OCI-LY7 (cell line): Measurements from ENCODE around the gene TIAL1. TPM values are rescaled to one million over a fixed set of nuclear protein-coding genes. Genes with fewer than 3 reads are reported as not detected.

ENCODE experiments used
- BruUV-seq: library from RNA; stranded (reverse); fragments of 400-500 nt; replicated peaks from 2 replicates; lab custom pipeline; 2021; lab: Mats Ljungman, UMichigan
- CTCF ChIA-PET: fragments of 300-600 bp; sonication (Branson Sonifier 250); formaldehyde crosslinking; loops from one replicate; lab custom pipeline; 2022; ENCODE audit warnings: antibody characterized with exemption; ENCODE audit not compliant: unreplicated experiment; lab: Charles Lee
- POLR2A ChIA-PET: fragments of 300-600 bp; sonication (Branson Sonifier 250); formaldehyde crosslinking; loops from one replicate; lab custom pipeline; 2022; ENCODE audit warnings: antibody characterized with exemption; lab: Charles Lee
- DNase-seq: peaks from one replicate; pipeline ENCODE4 v3.0.0-alpha.2; 2015; ENCODE audit warnings: low spot score
- H2AFZ ChIP-seq: fragments of 200-600 bp; sonication (generic), shearing (Covaris generic); 2 replicates; pipeline ENCODE4 v1.6.1; 2014; ENCODE audit warnings: mild to moderate bottlenecking, antibody characterized with exemption, low read length, moderate library complexity
- H3K27ac ChIP-seq: fragments of 200-600 bp; sonication (generic); 2 replicates; pipeline ENCODE4 v1.5.1; 2014; ENCODE audit warnings: mixed run types, low read depth, mild to moderate bottlenecking, moderate library complexity, low read length, inconsistent platforms; ENCODE audit not compliant: poor library complexity, severe bottlenecking
- H3K36me3 ChIP-seq: fragments of 200-600 bp; sonication (generic); 2 replicates; pipeline ENCODE4 v1.6.1; 2014; ENCODE audit warnings: mild to moderate bottlenecking, antibody characterized with exemption, low read length, moderate library complexity, mixed read lengths; ENCODE audit not compliant: insufficient read depth
- H3K4me1 ChIP-seq: fragments of 200-600 bp; sonication (generic); 2 replicates; pipeline ENCODE4 v1.5.1; 2014; ENCODE audit warnings: mild to moderate bottlenecking, low read length; ENCODE audit not compliant: insufficient read depth, poor library complexity, severe bottlenecking
- H3K4me2 ChIP-seq: fragments of 200-600 bp; sonication (generic); 2 replicates; pipeline ENCODE4 v1.6.1; 2014; ENCODE audit warnings: mild to moderate bottlenecking, low read length
- H3K4me3 ChIP-seq: fragments of 200-600 bp; sonication (generic); 2 replicates; pipeline ENCODE4 v1.5.1; 2014; ENCODE audit warnings: mild to moderate bottlenecking, low read depth, low read length; ENCODE audit not compliant: poor library complexity, severe bottlenecking
- H3K79me2 ChIP-seq: fragments of 200-600 bp; sonication (generic); 2 replicates; pipeline ENCODE4 v1.6.1; 2016; ENCODE audit warnings: low read depth, mild to moderate bottlenecking, low read length, moderate library complexity, mixed read lengths; ENCODE audit not compliant: insufficient read depth
- H3K9me2 ChIP-seq: fragments of 200-600 bp; sonication (generic); 2 replicates; pipeline ENCODE4 v1.6.1; 2016; ENCODE audit warnings: mild to moderate bottlenecking, low read length, mixed read lengths; ENCODE audit not compliant: insufficient read depth
- H3K9me3 ChIP-seq: fragments of 200-600 bp; sonication (generic); 2 replicates; pipeline ENCODE4 v1.6.1; 2014; ENCODE audit warnings: mild to moderate bottlenecking, mixed run types, low read length, mixed read lengths
- H4K20me1 ChIP-seq: fragments of 200-600 bp; sonication (generic); 2 replicates; pipeline ENCODE4 v1.6.1; 2014; ENCODE audit warnings: mild to moderate bottlenecking, antibody characterized with exemption, low read length, moderate library complexity, mixed read lengths; ENCODE audit not compliant: insufficient read depth
- EZH2phosphoT487 ChIP-seq: fragments of 200-600 bp; sonication (generic); IDR thresholded peaks from 2 replicates; pipeline ENCODE4 v1.6.1; 2018; ENCODE audit warnings: low read depth, borderline replicate concordance, mild to moderate bottlenecking, mixed run types, antibody characterized with exemption, low read length, moderate library complexity, mixed read lengths
- intact Hi-C: fragments of 100-400 bp; cut with micrococcal nuclease; formaldehyde crosslinking; loops from one replicate; pipeline ENCODE4 v1.10.0; 2022; ENCODE audit not compliant: unreplicated experiment
- total RNA-seq, 2 experiments: library from RNA; depleted of rRNA in 1 of 2; stranded (reverse); fragments of >200 nt in 1 of 2; shearing (Covaris generic) in 1 of 2; gene quantifications; 2 replicates each; pipeline ENCODE4 v1.2.3, GENCODE V29; 2014 to 2022
- TF ChIP-seq, protein P1 (sequence below): fragments of 200-600 bp; sonication (generic); conservative IDR thresholded peaks from 2 replicates; pipeline ENCODE4 v1.5.1; 2014; ENCODE audit warnings: mild to moderate bottlenecking, antibody characterized with exemption, low read length, moderate library complexity, mixed read lengths

Gene TIAL1
- total RNA-seq, 2 experiments from 2014 or later: 61.1 to 172 TPM

DNA sequence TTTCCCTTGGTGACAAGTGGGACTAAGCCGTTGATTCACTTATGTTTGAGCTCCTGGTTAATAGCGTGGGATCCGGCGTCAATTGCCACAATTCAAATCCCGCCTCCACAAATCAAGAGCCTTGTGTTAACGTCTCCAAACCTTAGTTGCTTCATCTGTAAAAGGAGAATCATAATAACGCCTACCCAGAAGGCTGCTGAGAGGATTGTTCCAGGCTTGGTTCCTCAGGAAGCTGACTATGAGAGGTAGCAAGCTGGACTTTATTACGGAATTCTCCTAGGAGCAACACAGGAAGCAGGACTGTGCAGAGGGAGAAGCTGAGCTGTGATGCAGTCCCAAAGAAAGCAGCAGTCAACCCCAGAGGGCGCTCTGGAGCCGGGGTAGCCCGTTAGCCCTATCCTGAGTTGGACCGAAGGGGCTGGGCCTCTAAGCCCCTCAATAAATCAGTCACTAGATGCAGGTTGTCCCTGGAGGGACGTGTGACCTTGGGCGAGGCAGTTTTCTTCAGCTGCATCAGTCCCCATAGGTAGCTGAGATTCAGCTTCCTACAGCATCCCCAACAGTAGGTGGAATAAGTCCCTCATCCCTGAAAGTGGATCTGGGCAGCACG is 47.5 kb upstream of the TIAL1 start:
- CTCF ChIA-PET: no interaction called here
- H3K27ac ChIP-seq: no peak overlapping the region
- no peak overlapping the region for H3K4me2 ChIP-seq
- no TSS peak for BruUV-seq
- no peak for DNase-seq
- POLR2A ChIA-PET: interaction anchor here (0.8 kb wide), 1 partner anchor 9 kb away, joined by 3 read pairs; no protein-coding TSS in a partner anchor
- no peaks in the 10 kb centered on the region for H3K79me2 ChIP-seq
- no peaks in the 10 kb centered on the region for H4K20me1 ChIP-seq
- H3K4me1 ChIP-seq: no peaks in the 10 kb centered on the region
- H2AFZ ChIP-seq: no peak overlapping the region
- peaks cover 5% of the 10 kb centered on the region; the same call in 1 of the 2 replicates for H3K9me3 ChIP-seq
- no peaks in the 10 kb centered on the region for H3K36me3 ChIP-seq
- TF ChIP-seq, protein P1, sequence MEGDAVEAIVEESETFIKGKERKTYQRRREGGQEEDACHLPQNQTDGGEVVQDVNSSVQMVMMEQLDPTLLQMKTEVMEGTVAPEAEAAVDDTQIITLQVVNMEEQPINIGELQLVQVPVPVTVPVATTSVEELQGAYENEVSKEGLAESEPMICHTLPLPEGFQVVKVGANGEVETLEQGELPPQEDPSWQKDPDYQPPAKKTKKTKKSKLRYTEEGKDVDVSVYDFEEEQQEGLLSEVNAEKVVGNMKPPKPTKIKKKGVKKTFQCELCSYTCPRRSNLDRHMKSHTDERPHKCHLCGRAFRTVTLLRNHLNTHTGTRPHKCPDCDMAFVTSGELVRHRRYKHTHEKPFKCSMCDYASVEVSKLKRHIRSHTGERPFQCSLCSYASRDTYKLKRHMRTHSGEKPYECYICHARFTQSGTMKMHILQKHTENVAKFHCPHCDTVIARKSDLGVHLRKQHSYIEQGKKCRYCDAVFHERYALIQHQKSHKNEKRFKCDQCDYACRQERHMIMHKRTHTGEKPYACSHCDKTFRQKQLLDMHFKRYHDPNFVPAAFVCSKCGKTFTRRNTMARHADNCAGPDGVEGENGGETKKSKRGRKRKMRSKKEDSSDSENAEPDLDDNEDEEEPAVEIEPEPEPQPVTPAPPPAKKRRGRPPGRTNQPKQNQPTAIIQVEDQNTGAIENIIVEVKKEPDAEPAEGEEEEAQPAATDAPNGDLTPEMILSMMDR: peak; percentile 43; the same call in 1 of the 2 replicates
- TF ChIP-seq EZH2phosphoT487: no peak
- H3K4me3 ChIP-seq: no peak overlapping the region
- H3K9me2 ChIP-seq: no peaks in the 10 kb centered on the region
- intact Hi-C loops: no loop called here

DNA sequence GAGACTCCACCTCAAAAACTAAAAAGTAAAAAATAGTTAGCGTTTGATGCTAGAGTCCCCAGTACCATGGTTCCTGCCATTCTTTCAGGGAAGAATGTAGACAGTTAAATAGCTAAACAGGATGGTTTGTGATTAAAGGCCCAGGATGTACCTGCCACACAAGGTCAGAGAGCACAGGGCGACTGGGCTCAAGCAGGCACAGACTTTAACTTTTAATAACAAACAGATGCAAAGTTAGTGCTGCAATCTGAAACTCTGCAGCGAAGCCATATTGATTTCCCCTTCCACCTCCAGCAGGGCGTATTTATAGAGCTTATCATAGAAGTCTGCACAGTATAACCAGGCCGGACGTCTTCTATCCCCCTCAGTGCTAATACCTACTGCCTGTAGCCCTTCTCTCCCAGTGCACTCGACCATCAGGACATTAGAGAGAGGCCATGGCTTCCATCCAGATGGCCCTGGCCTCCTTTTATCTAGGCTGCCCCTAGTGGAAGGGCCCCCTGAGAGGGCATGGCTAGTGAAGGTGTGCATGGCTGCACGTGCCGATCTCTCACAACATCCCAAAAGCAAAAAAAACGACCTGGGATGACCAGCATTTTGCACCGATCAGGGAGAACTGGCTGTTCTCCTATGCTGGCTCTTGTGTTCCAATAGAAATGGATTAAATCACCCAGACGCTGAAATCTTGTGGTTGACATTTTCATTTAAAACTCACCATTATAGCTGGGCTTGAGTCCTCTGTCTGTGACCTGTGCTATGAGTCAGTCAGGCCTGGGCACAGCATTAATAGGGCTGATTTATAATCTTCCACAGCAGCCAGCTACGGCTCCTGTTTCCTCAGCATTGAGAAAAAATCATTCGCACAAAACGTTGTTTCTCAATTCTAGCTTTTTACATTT is 46.8 kb upstream of the TIAL1 start:
- Histone ChIP-seq H3K4me2 (no peak overlapping the region), H2AFZ (no peak overlapping the region), H3K4me1 (no peaks in the 10 kb centered on the region), H3K9me2 (no peaks in the 10 kb centered on the region), H3K9me3 (peaks cover 5% of the 10 kb centered on the region; the same call in 1 of the 2 replicates), H3K79me2 (no peaks in the 10 kb centered on the region), H3K27ac (no peak overlapping the region), H4K20me1 (no peaks in the 10 kb centered on the region), H3K36me3 (no peaks in the 10 kb centered on the region), H3K4me3 (no peak overlapping the region)
- DNase-seq: no peak
- intact Hi-C loops: no loop called here
- no TSS peak for BruUV-seq
- CTCF ChIA-PET: no interaction called here
- POLR2A ChIA-PET: interaction anchor here (0.8 kb wide), 1 partner anchor 10 kb away, joined by 3 read pairs; no protein-coding TSS in a partner anchor
- TF ChIP-seq, protein P1: no peak
